ENCODE data around the gene TNNI2. TPM values are rescaled to one million over a fixed set of nuclear protein-coding genes. Genes with fewer than 3 reads are reported as not detected.
A peak's percentile ranks its signal among the peaks of the same experiment; 100 is the strongest.

Gene TNNI2
- total RNA-seq, 2 donors from 2014 or later = not detected

DNA sequence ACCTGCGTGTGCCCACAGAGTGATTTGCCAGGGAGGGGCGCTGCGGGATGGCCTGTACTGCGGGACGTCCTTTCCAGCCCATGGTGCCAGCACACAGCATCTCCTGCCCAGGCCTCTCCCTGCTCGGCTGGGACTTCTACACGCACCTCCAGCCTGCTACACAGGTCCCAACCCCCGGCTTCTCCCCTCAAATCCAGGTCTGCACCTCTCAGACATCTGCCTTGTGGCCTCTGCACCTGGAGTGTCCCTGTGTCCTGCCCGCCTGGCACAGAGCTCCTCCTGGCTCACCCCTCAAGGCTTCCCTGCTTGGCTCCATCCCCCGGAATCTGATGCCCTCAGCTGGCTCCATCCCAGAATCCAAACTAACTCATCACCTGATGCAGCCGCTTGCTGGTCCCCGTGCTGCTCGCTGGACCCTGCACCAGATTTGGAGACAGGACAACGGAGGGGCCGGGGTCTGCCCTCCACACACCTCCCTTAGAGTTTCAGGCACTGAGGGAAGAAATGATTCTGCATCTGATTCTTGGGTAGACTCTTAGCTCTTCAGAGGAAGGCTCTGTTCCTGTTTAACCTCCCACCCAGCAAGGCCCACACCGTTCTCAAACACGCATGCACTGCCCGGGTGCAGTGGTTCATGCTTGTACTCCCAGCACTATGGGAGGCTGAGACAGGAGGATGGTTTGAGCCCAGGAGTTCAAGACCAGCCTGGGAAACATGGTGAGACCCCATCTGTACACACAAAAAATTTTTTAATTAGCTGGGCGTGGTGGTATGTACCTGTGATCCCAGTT, 10.1 kb downstream of the TNNI2 start:
- H3K27me3 Mint-ChIP-seq = no peaks in the 10 kb centered on the region
- peaks cover 8% of the 10 kb centered on the region for H3K36me3 Mint-ChIP-seq (ENCODE audit: low read depth)
- no peaks in the 10 kb centered on the region for H3K9me3 ChIP-seq (ENCODE audit: control insufficient read depth, low read length, poor library complexity, severe bottlenecking)
- no peak for DNase-seq
- no peak overlapping the region for H3K4me3 Mint-ChIP-seq
- H3K27ac Mint-ChIP-seq = peak overlapping the region; percentile 99
- ATAC-seq = no peak
- H3K4me1 Mint-ChIP-seq = peaks cover 61% of the 10 kb centered on the region

DNA sequence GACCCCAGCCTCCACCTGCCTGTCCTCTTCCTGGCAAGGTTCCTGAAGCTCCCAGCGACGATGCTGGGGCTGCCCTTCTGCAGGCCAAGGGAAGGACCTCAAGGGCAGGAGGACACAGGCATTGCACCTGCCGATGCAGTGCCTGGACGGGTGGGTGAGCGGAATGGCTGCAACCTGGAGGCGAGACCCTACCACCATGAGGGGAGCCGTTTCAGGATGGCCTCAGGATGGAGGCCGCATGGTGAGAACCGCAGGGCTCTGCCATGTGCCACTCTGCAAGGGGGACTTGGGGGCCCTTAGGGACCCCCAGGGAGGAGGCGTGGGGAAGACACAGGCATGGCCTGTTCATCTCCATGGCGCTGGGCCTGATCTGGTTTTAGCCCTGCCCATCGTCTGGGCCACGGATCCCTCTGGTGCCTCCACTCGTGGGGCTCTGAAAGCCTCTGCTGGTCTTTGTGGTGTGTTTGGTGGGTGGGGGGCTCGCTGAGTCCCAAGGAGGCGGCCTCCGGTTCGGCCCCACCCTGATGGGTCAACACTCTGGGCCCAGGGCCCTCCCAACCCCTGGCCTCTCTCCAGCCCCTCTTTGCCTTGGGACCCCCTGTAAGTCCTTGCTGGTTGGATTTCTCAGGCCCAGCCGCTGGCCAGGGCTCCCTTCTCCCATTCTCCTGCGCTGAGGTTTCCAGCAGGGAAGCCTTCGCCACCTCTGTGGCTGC, 12.8 kb downstream of the TNNI2 start:
- peaks cover 41% of the 10 kb centered on the region for H3K4me1 Mint-ChIP-seq
- no peak for ATAC-seq
- peaks cover 4% of the 10 kb centered on the region for H3K36me3 Mint-ChIP-seq (ENCODE audit: low read depth)
- H3K27me3 Mint-ChIP-seq = no peaks in the 10 kb centered on the region
- peak overlapping the region; percentile 100 for H3K4me3 Mint-ChIP-seq
- H3K9me3 ChIP-seq (ENCODE audit: control insufficient read depth, low read length, poor library complexity, severe bottlenecking) = no peaks in the 10 kb centered on the region
- peak overlapping the region; percentile 99 for H3K27ac Mint-ChIP-seq
- no peak for DNase-seq

DNA sequence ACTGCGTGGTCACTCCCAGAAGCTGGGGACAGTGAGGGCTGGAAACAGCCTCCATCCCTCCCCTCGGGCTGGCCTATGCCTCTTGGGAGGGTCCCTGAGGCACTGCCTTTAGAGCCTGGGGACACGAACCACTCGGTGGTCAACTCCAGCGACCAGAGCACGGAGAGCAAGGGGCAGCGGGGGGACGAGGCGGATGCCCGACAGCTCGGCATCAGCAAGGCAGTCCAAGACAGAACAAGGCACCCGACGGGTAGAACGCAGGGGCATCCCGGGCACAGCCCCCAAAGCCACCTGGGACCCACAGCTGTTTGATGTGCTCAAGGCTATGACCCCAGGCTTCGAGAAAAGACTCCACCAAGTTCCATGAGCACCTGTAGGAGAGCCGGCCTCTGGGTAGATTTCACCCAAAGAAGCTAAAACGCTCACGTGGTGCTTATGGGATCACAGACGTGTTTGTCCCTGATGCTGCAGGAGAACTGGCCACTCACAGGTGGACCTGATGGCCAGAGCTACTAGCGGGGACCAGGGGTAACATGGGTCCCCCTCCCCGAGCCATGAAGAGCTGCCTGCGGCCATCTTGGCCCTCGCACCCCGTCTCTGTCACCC, 13.6 kb downstream of the TNNI2 start:
- peaks cover 39% of the 10 kb centered on the region for H3K4me1 Mint-ChIP-seq
- no peaks in the 10 kb centered on the region for H3K27me3 Mint-ChIP-seq
- ATAC-seq = no peak
- H3K27ac Mint-ChIP-seq = peak overlapping the region; percentile 99
- peak overlapping the region; percentile 100 for H3K4me3 Mint-ChIP-seq
- DNase-seq = no peak
- peaks cover 4% of the 10 kb centered on the region for H3K36me3 Mint-ChIP-seq (ENCODE audit: low read depth)
- H3K9me3 ChIP-seq (ENCODE audit: control insufficient read depth, low read length, poor library complexity, severe bottlenecking) = no peaks in the 10 kb centered on the region

DNA sequence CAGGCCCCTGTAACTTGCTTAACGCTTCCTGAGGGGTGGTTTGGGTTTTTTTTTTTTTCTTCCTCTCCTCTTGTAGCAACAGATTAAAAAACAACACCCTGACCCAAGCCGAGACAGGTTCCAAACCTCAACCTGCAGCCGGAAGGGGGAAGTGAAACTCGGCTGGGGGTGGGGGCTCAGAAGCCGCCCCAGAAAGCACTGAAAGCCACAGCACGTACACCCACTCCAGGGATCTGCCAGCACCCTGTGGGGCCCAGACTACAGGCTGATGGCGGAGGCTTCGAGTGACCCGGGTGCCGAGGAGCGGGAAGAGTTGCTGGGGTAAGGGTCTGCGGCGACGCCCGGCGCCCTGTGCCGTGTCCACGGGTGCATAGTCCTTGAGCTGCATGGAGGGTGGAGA, 14.1 kb downstream of the TNNI2 start, which contains the start of gene LSP1:
TSS of gene LSP1 (plus strand) at position 208 of the 400 bp plus-strand sequence. CDS start at position 269, 61 bp downstream.
- H3K27me3 Mint-ChIP-seq = no peaks in the 10 kb centered on the region
- peaks cover 4% of the 10 kb centered on the region for H3K36me3 Mint-ChIP-seq (ENCODE audit: low read depth)
- no peaks in the 10 kb centered on the region for H3K9me3 ChIP-seq (ENCODE audit: control insufficient read depth, low read length, poor library complexity, severe bottlenecking)
- H3K4me1 Mint-ChIP-seq = peaks cover 37% of the 10 kb centered on the region
- DNase-seq (peak; percentile 51 to 72 (median 57)), ATAC-seq (peak; percentile 70)
- H3K27ac Mint-ChIP-seq = peak within 1 kb of the TSS; percentile 99
- H3K4me3 Mint-ChIP-seq = peak within 1 kb of the TSS; percentile 100

DNA sequence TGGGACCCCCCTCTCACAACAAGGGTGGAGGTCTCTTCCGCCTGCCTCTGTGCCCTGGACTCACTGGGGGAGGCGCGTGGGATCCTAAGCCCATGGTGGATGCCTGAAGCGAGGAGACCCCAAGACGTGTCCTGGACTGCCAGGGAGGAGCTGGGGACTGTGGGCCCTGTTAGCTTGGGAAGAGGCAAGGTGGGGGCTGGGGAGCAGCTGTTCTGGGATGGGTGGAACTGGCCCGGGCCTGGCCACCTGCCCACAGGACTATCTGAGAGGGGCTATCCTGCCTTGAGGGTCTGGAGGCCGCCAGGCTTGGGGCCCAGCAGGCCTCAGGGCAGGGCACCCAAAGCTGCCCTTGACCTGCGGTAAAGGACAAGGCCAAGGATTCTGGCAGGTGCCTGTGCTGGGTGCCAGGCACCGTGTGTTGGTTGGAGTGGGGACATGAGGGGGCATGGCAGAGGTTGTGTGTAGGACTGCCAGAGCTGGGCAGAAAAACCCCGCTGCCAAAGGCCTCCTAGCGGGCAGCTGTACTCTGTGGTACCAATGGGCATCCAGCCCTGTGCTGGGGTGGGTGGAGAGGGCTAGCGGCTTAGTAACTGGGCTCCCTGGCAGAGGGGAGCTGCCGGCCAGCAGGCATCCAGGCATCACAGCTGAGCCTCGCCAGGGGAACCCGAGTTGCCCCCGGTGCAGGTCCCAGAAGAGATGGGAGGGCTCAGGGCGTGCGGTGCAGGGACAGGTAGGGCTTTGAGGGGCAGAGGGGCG, 14.8 kb downstream of the TNNI2 start:
- Mint-ChIP-seq H3K27me3 (no peaks in the 10 kb centered on the region), H3K4me3 (peak overlapping the region; percentile 100), H3K4me1 (peaks cover 37% of the 10 kb centered on the region), H3K36me3 (ENCODE audit: low read depth) (peaks cover 4% of the 10 kb centered on the region), H3K27ac (peak overlapping the region; percentile 99)
- ATAC-seq (no peak), DNase-seq (no peak)
- no peaks in the 10 kb centered on the region for H3K9me3 ChIP-seq (ENCODE audit: control insufficient read depth, low read length, poor library complexity, severe bottlenecking)

DNA sequence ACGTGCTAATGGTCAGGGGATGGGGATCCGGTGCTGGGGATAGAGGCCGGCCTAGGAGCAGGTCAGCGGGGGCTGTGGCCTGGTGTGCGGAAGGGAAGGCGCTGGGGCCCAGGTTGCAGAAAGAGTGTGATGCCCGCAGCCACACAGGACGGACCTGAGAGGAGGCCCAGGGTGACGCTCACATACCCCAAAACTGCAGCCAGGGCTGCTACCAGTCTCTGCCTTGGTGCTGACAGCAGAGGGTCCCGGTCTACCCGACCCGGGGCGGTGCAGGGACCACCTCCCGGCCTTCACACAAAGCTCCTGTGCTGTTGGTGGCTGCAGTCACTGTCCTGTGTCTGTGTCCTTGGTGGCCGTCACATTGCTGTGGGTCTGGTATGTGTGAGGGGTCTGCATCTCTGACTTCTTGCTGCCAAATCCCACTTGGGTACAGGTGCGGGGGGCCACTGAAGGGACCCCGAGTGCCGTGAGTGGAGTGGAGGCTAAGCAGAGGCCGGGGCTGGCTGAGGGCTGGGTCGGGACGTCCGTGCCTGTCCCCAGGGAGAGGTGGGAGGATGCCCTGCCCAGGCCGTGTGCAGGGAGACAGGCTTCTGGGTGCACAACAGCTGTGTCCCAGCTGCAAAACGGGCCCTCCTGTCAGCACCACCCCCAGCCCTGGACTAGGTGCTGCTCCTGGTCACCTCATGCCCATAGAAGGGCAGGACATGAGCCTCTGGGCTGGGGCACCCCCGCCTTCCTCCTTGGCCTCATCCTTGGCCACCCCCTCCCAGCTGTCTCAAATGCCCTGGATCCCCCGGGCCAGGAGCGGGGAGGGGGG, 15.6 kb downstream of the TNNI2 start:
- H3K4me3 Mint-ChIP-seq = peak overlapping the region; percentile 100
- peaks cover 33% of the 10 kb centered on the region for H3K4me1 Mint-ChIP-seq
- H3K9me3 ChIP-seq (ENCODE audit: control insufficient read depth, low read length, poor library complexity, severe bottlenecking) = no peaks in the 10 kb centered on the region
- DNase-seq = no peak
- no peaks in the 10 kb centered on the region for H3K27me3 Mint-ChIP-seq
- peaks cover 4% of the 10 kb centered on the region for H3K36me3 Mint-ChIP-seq (ENCODE audit: low read depth)
- ATAC-seq = no peak
- peak overlapping the region; percentile 99 for H3K27ac Mint-ChIP-seq

DNA sequence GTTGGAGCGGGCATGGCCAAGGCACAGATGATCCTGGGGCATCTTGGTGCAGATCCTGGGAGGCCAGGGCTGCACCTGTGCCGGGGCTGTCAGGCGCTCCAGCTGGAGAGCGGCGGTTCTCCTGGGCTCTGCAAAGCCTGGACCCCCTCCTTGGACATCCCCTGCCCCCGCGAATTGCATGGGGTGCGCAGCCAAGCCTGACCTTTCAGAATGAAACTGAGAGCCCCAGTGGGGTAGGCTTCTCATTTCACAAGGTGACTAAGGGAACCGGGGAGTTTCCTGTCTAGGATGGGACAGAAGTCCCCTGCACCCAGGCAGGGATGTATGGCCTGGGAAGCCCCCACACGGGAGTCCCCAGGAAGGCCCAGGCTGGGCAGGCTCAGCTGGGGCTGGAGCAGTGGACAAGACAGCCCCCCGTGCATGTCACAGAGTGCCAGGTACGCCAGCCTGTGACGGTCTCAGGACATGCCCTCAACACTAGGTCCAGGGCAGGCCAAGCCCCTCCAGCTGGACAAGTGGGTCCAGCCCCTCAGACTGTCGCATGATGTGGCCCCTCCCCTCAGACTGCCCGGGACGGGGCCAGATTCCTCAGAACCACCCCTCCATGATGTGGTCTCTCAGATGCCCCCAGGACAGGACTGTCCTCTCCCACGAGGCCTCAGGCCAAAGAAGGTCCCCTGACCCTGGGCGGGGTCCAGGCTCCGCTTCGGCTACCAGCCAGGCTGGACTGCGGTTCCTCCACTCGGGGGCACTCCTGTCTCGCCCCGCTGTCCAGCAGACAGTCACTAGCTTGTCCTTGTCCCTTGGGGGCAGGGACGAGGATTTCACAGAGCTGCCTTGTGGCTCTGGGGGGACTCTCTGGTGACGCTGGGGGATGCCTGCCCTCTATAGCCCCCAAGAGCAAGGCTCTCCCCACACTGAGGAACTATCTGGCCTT, 16.4 kb downstream of the TNNI2 start:
- no peaks in the 10 kb centered on the region for H3K9me3 ChIP-seq (ENCODE audit: control insufficient read depth, low read length, poor library complexity, severe bottlenecking)
- H3K4me1 Mint-ChIP-seq = peaks cover 33% of the 10 kb centered on the region
- H3K36me3 Mint-ChIP-seq (ENCODE audit: low read depth) = peaks cover 4% of the 10 kb centered on the region
- ATAC-seq (no peak), DNase-seq (no peak)
- H3K4me3 Mint-ChIP-seq = peak overlapping the region; percentile 100
- peak overlapping the region; percentile 99 for H3K27ac Mint-ChIP-seq
- no peaks in the 10 kb centered on the region for H3K27me3 Mint-ChIP-seq

DNA sequence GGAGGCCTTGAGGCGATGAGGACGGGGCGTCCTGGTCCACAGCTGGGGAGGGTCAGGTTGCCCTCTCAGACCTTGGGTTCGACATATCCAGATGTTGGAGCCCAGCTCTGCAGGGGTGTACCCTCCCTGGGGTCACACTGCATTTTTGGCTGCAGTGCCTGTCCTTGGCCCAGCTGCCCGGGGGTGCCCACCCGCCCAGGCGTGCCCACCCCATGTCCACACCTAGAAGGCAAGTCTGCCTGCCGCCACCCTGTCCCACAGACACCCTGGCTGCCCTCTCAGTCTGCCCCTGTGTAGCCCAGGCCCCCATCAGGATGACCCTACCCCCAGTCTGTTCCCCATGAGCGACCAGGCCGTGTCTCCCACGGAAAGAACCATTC, 17.1 kb downstream of the TNNI2 start:
- H3K4me1 Mint-ChIP-seq = peaks cover 28% of the 10 kb centered on the region
- H3K36me3 Mint-ChIP-seq (ENCODE audit: low read depth) = peaks cover 4% of the 10 kb centered on the region

DNA sequence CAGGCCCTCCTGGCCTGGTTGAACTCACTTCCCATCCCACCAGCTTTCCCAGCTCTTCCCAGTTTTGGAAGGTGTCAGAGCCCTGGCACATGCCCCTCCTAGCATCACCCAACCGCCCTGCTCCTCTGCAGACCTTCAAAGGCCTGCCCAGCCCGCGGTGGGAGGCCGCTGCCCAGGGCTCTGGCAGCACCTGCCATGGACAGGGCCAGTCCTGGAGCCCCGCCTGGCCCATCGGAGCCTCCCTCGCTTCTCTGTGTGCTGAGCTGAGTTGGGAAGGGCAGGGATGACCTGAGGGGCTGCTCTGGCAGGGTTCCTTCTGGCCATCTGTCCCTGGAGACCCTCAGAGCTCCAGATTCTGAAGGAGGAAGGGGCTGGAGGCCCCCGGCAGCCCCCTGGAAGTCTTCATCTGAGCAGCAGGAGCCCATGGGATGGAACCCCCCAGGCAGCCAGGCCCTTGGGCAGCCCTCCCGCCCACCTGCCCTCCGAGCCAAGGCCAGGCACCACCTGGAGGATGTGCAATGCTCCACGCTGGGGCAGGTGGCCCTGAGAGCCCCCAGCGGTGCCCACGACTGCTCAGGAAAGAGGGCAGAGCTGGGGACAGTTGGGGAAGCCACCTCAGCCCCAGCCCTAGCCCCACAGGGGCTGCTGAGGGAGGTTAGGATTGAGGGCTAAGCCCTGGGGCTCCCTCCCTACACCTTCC, 17.7 kb downstream of the TNNI2 start:
- Mint-ChIP-seq H3K4me1 (peaks cover 24% of the 10 kb centered on the region), H3K4me3 (peak overlapping the region; percentile 69), H3K27me3 (no peaks in the 10 kb centered on the region), H3K36me3 (ENCODE audit: low read depth) (peaks cover 4% of the 10 kb centered on the region), H3K27ac (no peak overlapping the region)
- DNase-seq (no peak), ATAC-seq (no peak)
- H3K9me3 ChIP-seq (ENCODE audit: control insufficient read depth, low read length, poor library complexity, severe bottlenecking) = no peaks in the 10 kb centered on the region

More for the DNA sequence above, 17.1 kb downstream of the TNNI2 start:
- no peak for ATAC-seq
- H3K9me3 ChIP-seq (ENCODE audit: control insufficient read depth, low read length, poor library complexity, severe bottlenecking) = no peaks in the 10 kb centered on the region
- Mint-ChIP-seq H3K27ac (no peak overlapping the region), H3K4me3 (peak overlapping the region; percentile 69), H3K27me3 (no peaks in the 10 kb centered on the region)
- no peak for DNase-seq

DNA sequence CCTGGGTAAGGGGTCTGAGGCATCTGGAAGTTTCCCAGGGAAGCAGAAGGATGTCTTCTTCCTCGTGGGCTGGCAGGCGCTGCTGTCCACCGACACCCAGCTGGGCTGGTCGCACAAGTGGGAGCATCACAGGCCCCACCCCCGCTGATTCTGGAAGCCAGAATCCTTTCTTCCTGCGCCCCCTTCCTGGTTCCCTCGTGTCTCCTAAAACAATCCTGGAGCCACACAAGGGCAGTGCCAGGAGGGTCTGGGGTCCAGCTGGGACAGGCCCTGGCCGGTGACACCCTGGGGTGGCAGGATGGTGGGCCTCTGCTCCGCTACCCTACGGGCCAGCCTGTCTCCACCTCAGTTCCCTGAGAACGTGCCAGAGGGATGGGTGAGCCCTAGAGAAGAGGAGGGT, 18.3 kb downstream of the TNNI2 start:
- H3K4me3 Mint-ChIP-seq = no peak overlapping the region
- H3K4me1 Mint-ChIP-seq = peaks cover 20% of the 10 kb centered on the region
- no peak for ATAC-seq
- H3K27ac Mint-ChIP-seq = no peak overlapping the region
- no peaks in the 10 kb centered on the region for H3K9me3 ChIP-seq (ENCODE audit: control insufficient read depth, low read length, poor library complexity, severe bottlenecking)
- DNase-seq = no peak
- H3K36me3 Mint-ChIP-seq (ENCODE audit: low read depth) = peaks cover 4% of the 10 kb centered on the region
- H3K27me3 Mint-ChIP-seq = no peaks in the 10 kb centered on the region

DNA sequence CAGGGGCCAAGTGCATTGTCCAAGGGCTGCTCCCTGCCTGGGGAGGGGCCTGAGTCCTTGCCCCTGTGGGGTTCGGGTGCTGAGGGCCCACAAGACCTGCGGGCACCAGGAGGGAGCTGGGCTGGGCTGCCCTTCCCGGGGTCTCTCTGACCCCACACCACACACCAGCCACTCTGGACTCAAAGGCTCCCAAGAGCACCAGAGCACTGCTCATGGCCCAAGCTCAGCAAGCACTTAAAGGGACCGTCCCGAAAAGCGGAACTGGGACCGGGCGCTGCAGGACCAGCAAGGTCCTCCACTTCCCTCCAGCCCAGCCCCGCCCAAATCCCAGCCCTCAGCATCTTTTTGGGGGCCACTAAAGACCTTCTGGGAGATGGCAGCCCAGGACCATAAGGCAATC, 19.4 kb downstream of the TNNI2 start:
- Mint-ChIP-seq H3K27me3 (no peaks in the 10 kb centered on the region), H3K4me3 (peak overlapping the region; percentile 28), H3K36me3 (ENCODE audit: low read depth) (peaks cover under 1% of the 10 kb centered on the region), H3K4me1 (peaks cover 9% of the 10 kb centered on the region), H3K27ac (peak overlapping the region; percentile 65)
- no peaks in the 10 kb centered on the region for H3K9me3 ChIP-seq (ENCODE audit: control insufficient read depth, low read length, poor library complexity, severe bottlenecking)
- DNase-seq = no peak
- ATAC-seq = no peak

Data from T-helper 17 cell (primary cell).